NOMO-1 (cell line): ENCODE measurements around the gene LRRK1.
"Not testable (repeated sequence)": the region's sequence is repeated elsewhere in the genome, so short reads cannot be mapped to it uniquely, and the experiment has no call there.

Source experiments
- DNase-seq, 2 experiments: peaks; one replicate each; lab custom pipeline; 2025; ENCODE audit not compliant: unreplicated experiment in 2 of 2; lab: John Stamatoyannopoulos, UW

LRRK1 gene

GRCh38 chr15:101064795-101065569 is 145.8 kb downstream of the LRRK1 start:
- no peak for DNase-seq

- no peak for DNase-seq
Observed at GRCh38 chr15:101065570-101066221, 146.5 kb downstream of the LRRK1 start.

GRCh38 chr15:101066501-101067408 is 147.6 kb downstream of the LRRK1 start:
- no peak for DNase-seq

GRCh38 chr15:101067660-101068522 is 148.7 kb downstream of the LRRK1 start:
- no peak for DNase-seq

GRCh38 chr15:101068523-101068960 is 149.4 kb downstream of the LRRK1 start:
- no peak for DNase-seq

- no peak for DNase-seq
Observed at GRCh38 chr15:101068961-101069653, 149.9 kb downstream of the LRRK1 start.

- DNase-seq: no peak
Observed at GRCh38 chr15:101069654-101069973, 150.5 kb downstream of the LRRK1 start.

GRCh38 chr15:101070024-101070423 is 150.9 kb downstream of the LRRK1 start:
- no peak for DNase-seq

- peak; percentile 44 to 58 for DNase-seq
Observed at GRCh38 chr15:101070502-101071273, 151.5 kb downstream of the LRRK1 start.

GRCh38 chr15:101071651-101072050 is 152.5 kb downstream of the LRRK1 start:
- no peak for DNase-seq

GRCh38 chr15:101072235-101072634 is 153.1 kb downstream of the LRRK1 start:
- not testable (repeated sequence) for DNase-seq

- DNase-seq: not testable (repeated sequence)
Observed at GRCh38 chr15:101077806-101078668, 158.9 kb downstream of the LRRK1 start.

- DNase-seq: no peak
Observed at GRCh38 chr15:101078669-101079323, 159.6 kb downstream of the LRRK1 start.

GRCh38 chr15:101081900-101082299 is 162.7 kb downstream of the LRRK1 start:
- no peak for DNase-seq

- no peak for DNase-seq
Observed at GRCh38 chr15:101083336-101084045, 164.3 kb downstream of the LRRK1 start.

GRCh38 chr15:101084801-101085200 is 165.6 kb downstream of the LRRK1 start:
- DNase-seq: no peak

- no peak for DNase-seq
Observed at GRCh38 chr15:101085311-101085700, 166.1 kb downstream of the LRRK1 start.
